B cell (primary cell): ENCODE measurements around the gene FIGNL2. TPM values are rescaled to one million over a fixed set of nuclear protein-coding genes. Genes with fewer than 3 reads are reported as not detected.

ENCODE experiments used
- ATAC-seq: fragments of 200-7000 bp; cut with Tn5 transposase; one replicate; pipeline ENCODE4 v1.10.0; 2021; ENCODE audit warnings: low read depth, mild to moderate bottlenecking, moderate number of reproducible peaks, moderate library complexity
- CTCF ChIA-PET: fragments of 350-600 bp; sonication (Branson Sonifier 250); formaldehyde crosslinking; loops from one replicate; lab custom pipeline; 2021; ENCODE audit warnings: antibody characterized with exemption, inconsistent platforms; lab: Charles Lee
- POLR2A ChIA-PET: fragments of 350-600 bp; sonication (Branson Sonifier 250); formaldehyde crosslinking; loops from one replicate; lab custom pipeline; 2021; ENCODE audit warnings: antibody characterized with exemption; lab: Charles Lee
- DNase-seq: peaks from one replicate; pipeline ENCODE4 v3.0.0; 2013
- H2AFZ ChIP-seq: 2 replicates; pipeline ENCODE4 v1.6.1; 2012; ENCODE audit warnings: mild to moderate bottlenecking, low read depth, low read length; ENCODE audit not compliant: insufficient read depth, poor library complexity, severe bottlenecking
- H3K27ac ChIP-seq, 2 donors: 1 replicate in 1 of 2; 2 replicates in 1 of 2; pipeline ENCODE4 v1.5.1; 2012 to 2013; ENCODE audit warnings: low read length in 2 of 2, mild to moderate bottlenecking in 2 of 2, moderate library complexity in 1 of 2
- H3K27me3 ChIP-seq, 4 experiments: fragments of 200-600 bp in 1 of 4; sonication (generic) in 1 of 4; replicated peaks in 1 of 4; 1 replicate in 2 of 4; 2 replicates in 2 of 4; pipeline versions ENCODE4 v1.6.1 to v1.7.0; 2013 to 2016; ENCODE audit warnings: low read length in 3 of 4, mild to moderate bottlenecking in 2 of 4, mixed read lengths in 1 of 4, moderate library complexity in 1 of 4; ENCODE audit not compliant: insufficient read depth in 4 of 4, control insufficient read depth in 3 of 4; ENCODE audit errors: control extremely low read depth in 1 of 4
- H3K36me3 ChIP-seq, 2 experiments: replicated peaks in 1 of 2; 1 replicate in 1 of 2; 2 replicates in 1 of 2; pipeline versions ENCODE4 v1.6.1 to v1.7.1; 2013; ENCODE audit warnings: low read length in 1 of 2; ENCODE audit not compliant: insufficient read depth in 2 of 2, control insufficient read depth in 1 of 2; ENCODE audit errors: control extremely low read depth in 1 of 2, extremely low read depth in 1 of 2
- H3K4me1 ChIP-seq, 2 donors: fragments of 200-600 bp in 1 of 2; sonication (generic) in 1 of 2; 1 replicate in 1 of 2; 2 replicates in 1 of 2; pipeline versions ENCODE4 v1.5.1 to v1.6.1; 2013 to 2017; ENCODE audit warnings: low read length in 2 of 2; ENCODE audit not compliant: control insufficient read depth in 2 of 2, insufficient read depth in 2 of 2
- H3K4me2 ChIP-seq: replicated peaks from 2 replicates; pipeline ENCODE3; 2012; ENCODE audit warnings: mild to moderate bottlenecking, low read depth, low read length; ENCODE audit not compliant: poor library complexity, severe bottlenecking
- H3K4me3 ChIP-seq, 5 experiments: fragments of 200-600 bp in 1 of 5; sonication (generic) in 1 of 5; 1 replicate in 3 of 5; 2 replicates in 2 of 5; pipeline versions ENCODE4 v1.5.1 to v1.7.0; 2011 to 2016; ENCODE audit warnings: low read length in 4 of 5, mild to moderate bottlenecking in 4 of 5, low read depth in 2 of 5, control low read depth in 1 of 5, moderate library complexity in 1 of 5; ENCODE audit not compliant: insufficient read depth in 1 of 5; ENCODE audit errors: control extremely low read depth in 1 of 5, extremely low read depth in 1 of 5
- H3K79me2 ChIP-seq: fragments of 200-600 bp; sonication (generic); one replicate; pipeline ENCODE4 v1.6.0; 2016; ENCODE audit warnings: low read length; ENCODE audit not compliant: control insufficient read depth, insufficient read depth
- H3K9ac ChIP-seq: fragments of 200-600 bp; sonication (generic); 2 replicates; pipeline ENCODE4 v1.6.1; 2017; ENCODE audit warnings: mild to moderate bottlenecking, low read length, moderate library complexity
- H3K9me3 ChIP-seq, 3 donors: one replicate each; pipeline versions ENCODE4 v1.6.1 to v1.7.1; 2013; ENCODE audit warnings: low read length in 2 of 3; ENCODE audit not compliant: control insufficient read depth in 2 of 3, insufficient read depth in 1 of 3; ENCODE audit errors: control extremely low read depth in 1 of 3
- H4K20me1 ChIP-seq: 2 replicates; pipeline ENCODE4 v1.6.0; 2012; ENCODE audit warnings: mild to moderate bottlenecking, low read length; ENCODE audit not compliant: insufficient read depth, control insufficient read depth, poor library complexity, severe bottlenecking
- H3K27ac Mint-ChIP-seq: one replicate; pipeline ENCODE4 v1.8.0; 2021; ENCODE audit warnings: mixed read lengths
- H3K27me3 Mint-ChIP-seq: one replicate; pipeline ENCODE4 v1.8.0; 2021; ENCODE audit warnings: mixed read lengths
- H3K4me1 Mint-ChIP-seq: one replicate; pipeline ENCODE4 v1.8.0; 2021; ENCODE audit warnings: mixed read lengths
- H3K4me3 Mint-ChIP-seq: one replicate; pipeline ENCODE4 v1.8.0; 2021; ENCODE audit warnings: mixed read lengths
- H3K9me3 Mint-ChIP-seq: one replicate; pipeline ENCODE4 v1.8.0; 2022; ENCODE audit warnings: mixed read lengths; ENCODE audit not compliant: insufficient read depth
- CTCF ChIP-seq: fragments of 200-600 bp; IDR thresholded peaks from one replicate; pipeline ENCODE4 v1.8.0; 2022; ENCODE audit warnings: antibody characterized with exemption, mild to moderate bottlenecking
- EZH2 ChIP-seq: IDR thresholded peaks from 2 replicates; pipeline ENCODE4 v1.6.1; 2012; ENCODE audit warnings: borderline replicate concordance, low read depth, mild to moderate bottlenecking, moderate library complexity, low read length; ENCODE audit not compliant: insufficient read depth, poor library complexity, severe bottlenecking
- WGBS: methylation state at CpG from one replicate; pipeline ENCODE4 v1.1.5; 2013; ENCODE audit warnings: missing lambda C conversion rate; ENCODE audit not compliant: insufficient coverage; 5-methylcytosine and 5-hydroxymethylcytosine counted together
- intact Hi-C: fragments of 100-400 bp; cut with micrococcal nuclease; formaldehyde crosslinking; loops from one replicate; pipeline ENCODE4 v1.10.0; 2022
- polyA plus RNA-seq: library from polyadenylated mRNA; depleted of rRNA; stranded (reverse); fragments of >200 nt; gene quantifications from 2 replicates; pipeline ENCODE4 v1.2.3, GENCODE V29; 2012
- total RNA-seq, 2 donors: library from RNA; stranded (reverse); fragments of 120-200 nt in 1 of 2; gene quantifications; 1 replicate in 1 of 2; 2 replicates in 1 of 2; pipeline versions ENCODE4 v1.2.3 to v1.2.4, GENCODE V29; 2013 to 2022

The FIGNL2 gene
- total and polyA plus RNA-seq, 2 donors (not counting 1 experiment from before 2014, with no cell fraction given), result 0.16 to 0.79 TPM

DNA sequence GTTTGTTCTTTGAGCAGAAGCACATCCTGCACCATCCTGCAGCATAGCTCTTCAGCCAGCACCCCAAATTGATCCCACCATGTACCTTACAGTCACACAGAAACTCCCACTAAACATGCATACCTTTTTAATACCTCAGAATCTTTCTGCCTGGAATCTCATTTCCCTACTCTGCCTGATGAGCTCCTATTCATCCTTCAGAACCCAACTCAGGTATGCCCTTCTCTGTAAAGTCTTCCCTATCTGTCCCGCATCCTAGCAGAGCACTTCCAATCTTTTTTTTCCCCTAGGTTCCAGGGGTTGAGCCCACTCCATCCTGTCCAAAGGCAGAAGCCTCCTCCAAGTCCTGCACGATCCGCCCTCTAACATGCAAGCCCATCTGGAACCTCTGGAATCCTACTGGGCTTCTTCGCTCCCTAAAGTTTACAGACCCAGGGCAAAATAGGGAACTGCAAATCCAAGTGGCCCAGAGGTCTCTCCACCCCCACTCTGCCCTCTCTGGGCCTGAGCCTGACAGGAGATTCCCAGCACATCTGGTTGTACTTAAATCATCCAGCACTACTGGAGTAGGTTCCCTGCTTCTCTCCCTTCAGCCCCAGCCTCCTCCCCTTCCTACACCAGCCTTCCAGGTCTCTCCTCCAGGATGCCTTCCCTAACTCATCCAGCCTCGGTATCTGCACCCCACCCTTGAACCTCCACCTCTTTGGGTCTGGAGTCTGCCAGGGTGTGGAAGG lies 4.1 kb upstream of the FIGNL2 start:
- DNase-seq, result no peak
- Histone ChIP-seq H3K27me3 (peaks cover 0 to 47% (median 8%) of the 10 kb centered on the region in 4 experiments), H3K9me3 (peaks cover 0 to 4% (median 0%) of the 10 kb centered on the region in 3 donors), H3K79me2 (no peaks in the 10 kb centered on the region), H3K27ac (no peak overlapping the region), H3K4me1 (peaks cover 6 to 12% of the 10 kb centered on the region in 2 donors), H4K20me1 (no peaks in the 10 kb centered on the region), H3K4me3 (no peak overlapping the region), H3K9ac (no peak overlapping the region), H3K36me3 (no peaks in the 10 kb centered on the region), H3K4me2 (no peak overlapping the region), H2AFZ (no peak overlapping the region)
- Mint-ChIP-seq H3K4me1 (peaks cover 4% of the 10 kb centered on the region), H3K27ac (no peak overlapping the region), H3K27me3 (peaks cover 47% of the 10 kb centered on the region), H3K9me3 (no peaks in the 10 kb centered on the region), H3K4me3 (no peak overlapping the region)
- TF ChIP-seq EZH2 (no peak), CTCF (no peak)
- ChIA-PET POLR2A (no interaction called here), CTCF (interaction anchor here (1.0 kb wide), 1 partner anchor 23 kb away, joined by 3 read pairs; no protein-coding TSS in a partner anchor)
- ATAC-seq, result no peak
- WGBS, result 98% methylated on average over 4 of the region's 5 CpGs
- intact Hi-C loops, result no loop called here

DNA sequence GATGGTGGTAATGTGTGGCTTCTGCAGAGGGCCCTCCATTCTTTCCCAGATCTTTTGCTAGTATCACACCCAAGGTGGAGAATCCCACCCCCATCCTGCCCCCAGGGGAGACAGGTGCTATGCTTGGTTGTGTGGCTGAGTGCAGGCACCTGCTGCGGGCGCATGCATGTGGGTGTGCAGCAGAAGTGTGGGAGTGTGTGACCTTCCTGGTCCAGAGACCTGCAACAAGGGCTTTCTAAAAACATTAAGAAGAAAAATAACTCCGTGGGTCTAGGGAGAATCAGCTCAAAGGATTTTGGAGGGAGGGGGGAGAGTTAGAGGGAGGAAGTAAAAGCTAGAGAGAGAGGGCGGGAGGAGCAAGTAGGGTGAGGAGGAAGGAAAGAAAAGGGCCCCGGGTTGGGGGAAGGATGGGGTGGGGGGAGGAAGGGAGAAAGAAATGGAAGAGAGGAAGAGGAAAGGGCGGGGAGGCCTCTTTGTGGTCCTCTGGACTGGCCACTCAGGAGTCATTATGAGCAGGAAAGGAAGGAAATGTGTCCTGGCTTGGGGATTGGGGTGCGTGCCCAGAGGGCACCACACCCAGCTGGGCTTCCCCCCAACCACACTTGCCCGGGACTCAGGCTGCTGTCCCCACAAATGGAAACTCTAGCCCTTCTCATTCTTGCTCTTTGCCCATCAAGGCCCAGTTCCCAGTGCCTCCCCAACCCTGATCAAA lies 3.1 kb upstream of the FIGNL2 start:
- no peak overlapping the region for H3K9ac ChIP-seq
- Mint-ChIP-seq H3K27me3 (peaks cover 46% of the 10 kb centered on the region), H3K9me3 (no peaks in the 10 kb centered on the region), H3K27ac (no peak overlapping the region), H3K4me1 (peaks cover 6% of the 10 kb centered on the region), H3K4me3 (no peak overlapping the region)
- no peak overlapping the region for H3K4me3 ChIP-seq
- no peaks in the 10 kb centered on the region for H3K79me2 ChIP-seq
- ATAC-seq, result no peak
- no peaks in the 10 kb centered on the region for H4K20me1 ChIP-seq
- no peaks in the 10 kb centered on the region for H3K36me3 ChIP-seq
- H3K27me3 ChIP-seq, result peaks cover 0 to 50% (median 10%) of the 10 kb centered on the region in 4 experiments
- H2AFZ ChIP-seq, result no peak overlapping the region
- no peak overlapping the region for H3K4me2 ChIP-seq
- H3K4me1 ChIP-seq, result peaks cover 15 to 21% of the 10 kb centered on the region in 2 donors
- CTCF ChIA-PET, result no interaction called here
- WGBS, result 20% methylated on average over 8 of the region's 8 CpGs
- H3K9me3 ChIP-seq, result peaks cover 0 to 5% (median 0%) of the 10 kb centered on the region in 3 donors
- intact Hi-C loops, result no loop called here
- POLR2A ChIA-PET, result interaction anchor here (0.6 kb wide), 2 partner anchors 74 to 1215 kb away, joined by 8 read pairs; no protein-coding TSS in a partner anchor
- no peak overlapping the region for H3K27ac ChIP-seq
- no peak for DNase-seq
- no peak for TF ChIP-seq CTCF
- TF ChIP-seq EZH2, result no peak
